D721Med (cell line): Measurements from ENCODE around the gene ST3GAL3.

Experiments used
- DNase-seq: peaks from one replicate; pipeline ENCODE4 v3.0.0; 2011; ENCODE audit warnings: low spot score; ENCODE audit not compliant: insufficient read length
- FAIRE-seq: peaks from 2 replicates; lab custom pipeline; 2011; peaks lifted over from hg19 to GRCh38; lab: Jason Lieb, UNC
- TF ChIP-seq, protein P1 (sequence below): IDR thresholded peaks from 2 replicates; pipeline ENCODE4 v1.5.1; 2012; ENCODE audit warnings: mild to moderate bottlenecking, control low read depth; ENCODE audit not compliant: insufficient read depth; ENCODE audit errors: missing control alignments

Gene ST3GAL3

GRCh38 chr1:43731867-43732531 is 24.7 kb downstream of the ST3GAL3 start:
- FAIRE-seq (no peak), DNase-seq (no peak)
- TF ChIP-seq, protein P1, sequence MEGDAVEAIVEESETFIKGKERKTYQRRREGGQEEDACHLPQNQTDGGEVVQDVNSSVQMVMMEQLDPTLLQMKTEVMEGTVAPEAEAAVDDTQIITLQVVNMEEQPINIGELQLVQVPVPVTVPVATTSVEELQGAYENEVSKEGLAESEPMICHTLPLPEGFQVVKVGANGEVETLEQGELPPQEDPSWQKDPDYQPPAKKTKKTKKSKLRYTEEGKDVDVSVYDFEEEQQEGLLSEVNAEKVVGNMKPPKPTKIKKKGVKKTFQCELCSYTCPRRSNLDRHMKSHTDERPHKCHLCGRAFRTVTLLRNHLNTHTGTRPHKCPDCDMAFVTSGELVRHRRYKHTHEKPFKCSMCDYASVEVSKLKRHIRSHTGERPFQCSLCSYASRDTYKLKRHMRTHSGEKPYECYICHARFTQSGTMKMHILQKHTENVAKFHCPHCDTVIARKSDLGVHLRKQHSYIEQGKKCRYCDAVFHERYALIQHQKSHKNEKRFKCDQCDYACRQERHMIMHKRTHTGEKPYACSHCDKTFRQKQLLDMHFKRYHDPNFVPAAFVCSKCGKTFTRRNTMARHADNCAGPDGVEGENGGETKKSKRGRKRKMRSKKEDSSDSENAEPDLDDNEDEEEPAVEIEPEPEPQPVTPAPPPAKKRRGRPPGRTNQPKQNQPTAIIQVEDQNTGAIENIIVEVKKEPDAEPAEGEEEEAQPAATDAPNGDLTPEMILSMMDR = no peak

DNA sequence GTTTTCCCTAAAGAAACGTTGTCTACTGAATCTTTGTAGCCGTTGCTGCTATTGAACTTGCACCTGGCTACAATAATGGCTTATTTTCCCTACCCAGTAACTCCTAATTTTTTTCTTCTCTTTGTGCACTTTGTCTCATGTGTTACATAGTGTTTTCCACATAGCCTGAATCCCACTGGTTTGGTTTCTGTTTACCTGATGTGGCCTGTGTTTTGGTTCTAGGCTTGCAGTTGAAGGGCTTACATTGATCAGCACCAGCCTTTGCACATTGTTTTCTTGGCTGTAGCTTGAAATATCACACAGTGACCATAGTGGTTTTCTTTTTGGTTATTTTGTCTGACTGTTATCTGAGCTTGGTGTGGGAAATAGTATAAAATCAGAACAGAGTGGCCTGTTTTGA is 29.5 kb downstream of the ST3GAL3 start:
- no peak for FAIRE-seq
- TF ChIP-seq, protein P1 = no peak
- no peak for DNase-seq

DNA sequence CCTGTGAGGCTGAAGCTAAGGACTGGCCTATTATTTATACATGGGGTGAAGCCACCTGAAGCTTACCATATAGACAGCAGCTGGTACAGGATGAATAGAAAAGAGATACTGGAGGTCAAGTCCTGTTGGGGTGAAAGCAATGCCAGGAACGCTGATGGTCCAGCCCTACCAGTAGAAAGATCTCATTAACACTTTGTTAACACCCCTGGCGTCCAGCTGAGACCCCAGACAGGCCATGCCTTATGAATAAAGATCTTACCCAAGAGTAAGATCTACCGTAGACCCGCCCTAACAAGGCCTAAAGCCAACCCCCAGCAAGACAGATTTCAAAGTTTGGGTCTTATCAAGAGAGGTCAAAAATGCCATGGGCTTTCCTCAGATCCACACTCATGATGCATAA is 34.7 kb downstream of the ST3GAL3 start:
- FAIRE-seq (no peak), DNase-seq (no peak)
- TF ChIP-seq, protein P1 = no peak

DNA sequence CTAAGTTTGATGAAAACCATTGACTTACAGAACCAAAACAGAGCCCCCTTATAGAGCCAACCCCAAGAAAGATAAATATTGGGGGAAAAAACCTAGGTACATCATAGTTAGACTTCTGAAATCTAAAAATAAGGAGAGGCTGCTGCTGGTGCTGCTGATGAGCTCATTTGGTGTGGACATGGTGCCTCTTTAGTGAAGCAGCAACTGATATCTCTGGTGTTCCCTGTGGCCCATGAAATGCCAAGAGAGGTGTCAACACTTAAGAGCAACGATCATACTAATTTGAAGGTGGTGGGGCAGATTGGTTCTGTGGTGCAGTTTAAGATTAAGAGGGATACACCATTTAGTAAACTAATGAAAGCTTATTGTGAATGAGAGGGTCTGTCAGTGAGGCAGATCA is 35.9 kb downstream of the ST3GAL3 start:
- DNase-seq (no peak), FAIRE-seq (no peak)
- TF ChIP-seq, protein P1 = no peak

- no peak for FAIRE-seq
Measured at GRCh38 chr1:43747736-43748135, 40.4 kb downstream of the ST3GAL3 start.

DNA sequence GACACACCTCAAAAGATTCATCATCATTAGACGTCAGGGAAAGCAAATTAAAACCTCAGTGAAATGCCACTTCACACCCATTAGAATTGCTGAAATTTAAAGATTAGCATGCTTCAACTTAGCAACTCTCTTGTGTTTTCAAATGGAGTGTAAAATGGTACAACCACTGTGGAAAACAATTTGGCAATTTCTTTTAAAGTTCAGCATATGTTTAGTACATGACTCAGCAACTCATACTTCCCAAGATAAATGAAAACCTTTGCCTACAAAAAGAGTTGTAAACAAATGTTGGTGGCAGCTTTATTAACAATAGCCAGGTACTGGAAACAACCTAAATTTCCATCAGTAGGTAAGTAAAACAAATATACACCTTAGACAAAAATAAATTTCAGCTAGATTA is 42.7 kb downstream of the ST3GAL3 start:
- FAIRE-seq = no peak
- no peak for DNase-seq
- TF ChIP-seq, protein P1 = no peak

More at GRCh38 chr1:43747736-43748135, 40.4 kb downstream of the ST3GAL3 start:
- DNase-seq = no peak
- TF ChIP-seq, protein P1 = no peak

- FAIRE-seq (no peak), DNase-seq (no peak)
- TF ChIP-seq, protein P1 = no peak
Measured at GRCh38 chr1:43753422-43753821, 46.1 kb downstream of the ST3GAL3 start.
